Fibroblast of lung (primary cell): ENCODE measurements around the gene PRRG3.

Experiments
- CTCF ChIP-seq, 2 donors: IDR thresholded peaks in 1 of 2; conservative IDR thresholded peaks in 1 of 2; 1 replicate in 1 of 2; 2 replicates in 1 of 2; pipeline ENCODE4 v1.5.1; 2011 to 2012; ENCODE audit warnings: low read length in 2 of 2, control low read depth in 1 of 2, inconsistent platforms in 1 of 2, low read depth in 1 of 2, mild to moderate bottlenecking in 1 of 2
- EZH2 ChIP-seq: IDR thresholded peaks from 2 replicates; pipeline ENCODE4 v1.5.1; 2012; ENCODE audit warnings: low read length, control low read depth, mild to moderate bottlenecking; ENCODE audit errors: missing control alignments

- TF ChIP-seq EZH2 (no peak), CTCF (conservative IDR thresholded peaks at IDR 0.05 in 1 of 2, IDR thresholded peaks at IDR 0.05 in 1 of 2; ENCODE audit: low read depth in 1 of 2, low read length in 2 of 2) (no peak)
These were observed 7.6 kb upstream of the PRRG3 start for GRCh38 chrX:151687635-151688034.
